Fibroblast of the aortic adventitia (primary cell): Measurements from ENCODE around the gene UTY. TPM values are rescaled to one million over a fixed set of nuclear protein-coding genes. Genes with fewer than 3 reads are reported as not detected.

ENCODE experiments used
- DNase-seq: peaks from one replicate; pipeline ENCODE4 v3.0.0-alpha.2; 2010; ENCODE audit warnings: low read depth
- H3K4me3 ChIP-seq: 2 replicates; pipeline ENCODE4 v1.5.1; 2011; ENCODE audit warnings: low read depth, mild to moderate bottlenecking, control low read depth, low read length, moderate library complexity
- total RNA-seq: library from RNA; depleted of rRNA; stranded (reverse); fragments of >200 nt; gene quantifications from 2 replicates; pipeline ENCODE4 v1.2.3, GENCODE V29; 2012; ENCODE audit warnings: low replicate concordance
- TF ChIP-seq, protein P1 (sequence below): IDR thresholded peaks from 2 replicates; pipeline ENCODE4 v1.5.1; 2011; ENCODE audit warnings: mild to moderate bottlenecking, low read length, control low read depth, inconsistent platforms; ENCODE audit not compliant: insufficient read depth

UTY gene
- total RNA-seq, 1 donor = not detected

GRCh38 chrY:13478126-13478785 is 1.6 kb downstream of the UTY start:
- no peak for DNase-seq
- TF ChIP-seq, protein P1, sequence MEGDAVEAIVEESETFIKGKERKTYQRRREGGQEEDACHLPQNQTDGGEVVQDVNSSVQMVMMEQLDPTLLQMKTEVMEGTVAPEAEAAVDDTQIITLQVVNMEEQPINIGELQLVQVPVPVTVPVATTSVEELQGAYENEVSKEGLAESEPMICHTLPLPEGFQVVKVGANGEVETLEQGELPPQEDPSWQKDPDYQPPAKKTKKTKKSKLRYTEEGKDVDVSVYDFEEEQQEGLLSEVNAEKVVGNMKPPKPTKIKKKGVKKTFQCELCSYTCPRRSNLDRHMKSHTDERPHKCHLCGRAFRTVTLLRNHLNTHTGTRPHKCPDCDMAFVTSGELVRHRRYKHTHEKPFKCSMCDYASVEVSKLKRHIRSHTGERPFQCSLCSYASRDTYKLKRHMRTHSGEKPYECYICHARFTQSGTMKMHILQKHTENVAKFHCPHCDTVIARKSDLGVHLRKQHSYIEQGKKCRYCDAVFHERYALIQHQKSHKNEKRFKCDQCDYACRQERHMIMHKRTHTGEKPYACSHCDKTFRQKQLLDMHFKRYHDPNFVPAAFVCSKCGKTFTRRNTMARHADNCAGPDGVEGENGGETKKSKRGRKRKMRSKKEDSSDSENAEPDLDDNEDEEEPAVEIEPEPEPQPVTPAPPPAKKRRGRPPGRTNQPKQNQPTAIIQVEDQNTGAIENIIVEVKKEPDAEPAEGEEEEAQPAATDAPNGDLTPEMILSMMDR = no peak
- no peak overlapping the region for H3K4me3 ChIP-seq

DNA sequence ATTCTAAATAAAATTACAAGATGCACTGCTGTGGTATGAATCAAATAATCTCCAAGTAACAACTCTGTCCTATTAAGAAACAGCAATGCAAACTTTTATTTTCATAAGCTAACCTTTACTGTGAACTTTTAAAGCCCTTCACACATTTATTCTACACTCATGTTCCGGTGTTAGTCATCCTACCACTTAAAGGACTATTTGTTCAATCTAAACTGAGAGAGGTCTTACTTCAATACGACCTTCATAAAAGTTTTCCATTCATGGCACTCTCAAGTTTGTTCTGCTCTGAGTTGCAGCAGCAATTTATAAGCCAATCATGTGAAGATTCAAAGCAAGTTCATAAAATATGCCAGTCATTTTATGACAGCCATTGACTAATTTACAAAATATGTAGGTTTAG is 4.8 kb downstream of the UTY start:
- H3K4me3 ChIP-seq = no peak overlapping the region
- TF ChIP-seq, protein P1 = no peak
- no peak for DNase-seq

DNA sequence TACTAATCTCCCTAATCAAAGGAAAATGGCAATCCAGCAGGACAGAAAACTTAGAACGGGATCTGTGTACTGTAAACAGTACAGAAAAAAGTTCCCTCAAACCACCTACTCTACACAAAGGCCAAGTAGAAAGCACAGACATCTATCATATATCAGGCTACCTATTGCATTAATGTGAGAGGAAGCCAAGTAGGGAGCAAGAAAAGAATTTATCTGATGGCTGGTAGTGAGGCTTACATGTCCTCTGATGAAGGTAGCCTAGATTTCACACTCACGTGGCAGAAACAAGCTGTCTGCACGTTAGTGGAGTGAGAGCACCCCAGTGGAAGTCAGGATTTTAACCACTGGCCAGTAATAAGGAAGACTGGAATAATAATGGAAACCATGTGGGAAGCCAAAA is 28.3 kb downstream of the UTY start:
- TF ChIP-seq, protein P1 = no peak
- no peak for DNase-seq
- no peak overlapping the region for H3K4me3 ChIP-seq

GRCh38 chrY:13450596-13451130 is 29.2 kb downstream of the UTY start:
- TF ChIP-seq, protein P1 = no peak
- no peak for DNase-seq
- no peak overlapping the region for H3K4me3 ChIP-seq

DNA sequence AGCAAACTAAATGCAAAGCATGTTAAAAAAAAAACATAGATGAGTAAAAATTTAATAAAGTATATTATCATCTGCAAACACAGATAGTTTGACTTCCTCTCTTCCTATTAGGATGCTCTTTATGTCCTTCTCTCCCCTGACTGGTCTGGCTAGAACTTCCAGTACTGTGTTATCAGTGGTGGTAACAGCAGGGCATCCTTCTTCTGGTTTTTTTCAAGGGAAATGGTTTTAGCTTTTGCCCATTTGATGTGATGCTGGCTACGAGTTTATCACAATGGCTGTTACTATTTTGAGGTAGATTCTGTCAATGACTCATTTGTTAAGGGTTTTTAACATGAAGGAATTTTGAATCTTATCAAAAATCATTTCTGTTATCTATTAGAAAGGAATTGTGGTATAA is 34.3 kb downstream of the UTY start:
- no peak overlapping the region for H3K4me3 ChIP-seq
- TF ChIP-seq, protein P1 = no peak
- no peak for DNase-seq

- no peak overlapping the region for H3K4me3 ChIP-seq
- TF ChIP-seq, protein P1 = no peak
- DNase-seq = no peak
These were observed 36.7 kb downstream of the UTY start for GRCh38 chrY:13443146-13443545.

DNA sequence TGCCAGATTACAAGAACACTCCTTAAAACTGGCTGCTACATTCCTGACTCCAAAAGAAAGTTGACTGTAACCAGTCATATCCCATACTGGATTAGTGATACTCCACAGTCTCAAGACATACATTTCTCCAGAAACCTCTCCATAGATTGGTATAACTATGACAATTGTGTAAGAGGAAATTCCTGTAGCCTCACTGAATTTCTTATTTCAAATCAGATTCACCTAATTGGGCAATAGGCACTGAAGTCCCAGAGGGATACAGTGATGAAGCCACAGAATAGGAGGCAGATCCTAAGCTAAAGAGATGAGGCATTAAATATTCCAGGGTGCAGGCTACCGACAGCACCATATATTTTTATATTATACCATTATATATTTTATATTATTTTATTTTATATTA is 39.0 kb downstream of the UTY start:
- TF ChIP-seq, protein P1 = no peak

More for the DNA sequence above, 39.0 kb downstream of the UTY start:
- DNase-seq = no peak
- H3K4me3 ChIP-seq = no peak overlapping the region
